Loucy (cell line): ENCODE results near the gene TNS3.

Source experiments
- H2AFZ ChIP-seq: fragments of 200-600 bp; sonication (generic); 2 replicates; pipeline ENCODE4 v1.6.0; 2016; ENCODE audit warnings: antibody characterized with exemption, mild to moderate bottlenecking, low read length, moderate library complexity
- H3F3A ChIP-seq: fragments of 200-600 bp; 2 replicates; pipeline ENCODE4 v1.6.0; 2016; ENCODE audit warnings: antibody characterized with exemption, low read depth, mild to moderate bottlenecking
- H3K27me3 ChIP-seq: fragments of 200-600 bp; sonication (generic); 2 replicates; pipeline ENCODE4 v1.6.1; 2014; ENCODE audit warnings: low read length, mild to moderate bottlenecking; ENCODE audit not compliant: insufficient read depth, poor library complexity, severe bottlenecking
- H3K36me3 ChIP-seq: fragments of 200-600 bp; sonication (generic); 2 replicates; pipeline ENCODE4 v1.6.1; 2016; ENCODE audit warnings: low read length; ENCODE audit not compliant: insufficient read depth
- H3K4me1 ChIP-seq: fragments of 200-600 bp; sonication (generic); 2 replicates; pipeline ENCODE4 v1.5.1; 2014; ENCODE audit warnings: low read length, mild to moderate bottlenecking; ENCODE audit not compliant: insufficient read depth, poor library complexity, severe bottlenecking
- H3K4me2 ChIP-seq: fragments of 200-600 bp; sonication (generic); 2 replicates; pipeline ENCODE4 v1.6.0; 2014; ENCODE audit warnings: antibody characterized with exemption, low read length, low read depth, mild to moderate bottlenecking; ENCODE audit not compliant: poor library complexity, severe bottlenecking
- H3K4me3 ChIP-seq: fragments of 200-600 bp; sonication (generic); 2 replicates; pipeline ENCODE4 v1.5.1; 2014; ENCODE audit warnings: low read length, mild to moderate bottlenecking, mixed read lengths; ENCODE audit not compliant: poor library complexity, severe bottlenecking
- H3K79me2 ChIP-seq: fragments of 200-600 bp; sonication (generic); 2 replicates; pipeline ENCODE4 v1.6.1; 2014; ENCODE audit warnings: low read length; ENCODE audit not compliant: insufficient read depth
- H3K9ac ChIP-seq: fragments of 200-600 bp; sonication (generic); 2 replicates; pipeline ENCODE4 v1.6.0; 2014; ENCODE audit warnings: mild to moderate bottlenecking, low read depth, low read length, moderate library complexity; ENCODE audit not compliant: poor library complexity, severe bottlenecking
- H3K9me2 ChIP-seq: fragments of 200-600 bp; sonication (generic); replicated peaks from 2 replicates; pipeline ENCODE4 v1.6.1; 2016; ENCODE audit warnings: low read depth, low read length, mixed read lengths
- H3K9me3 ChIP-seq: fragments of 200-600 bp; sonication (generic); 2 replicates; pipeline ENCODE4 v1.6.1; 2014; ENCODE audit warnings: mild to moderate bottlenecking, antibody characterized with exemption, low read length, low read depth; ENCODE audit not compliant: insufficient read depth
- H4K20me1 ChIP-seq: fragments of 200-600 bp; sonication (generic); 2 replicates; pipeline ENCODE4 v1.6.0; 2014; ENCODE audit warnings: antibody characterized with exemption, low read length, mild to moderate bottlenecking; ENCODE audit not compliant: insufficient read depth, poor library complexity, severe bottlenecking
- CTCF ChIP-seq: fragments of 200-600 bp; sonication (generic); conservative IDR thresholded peaks from 2 replicates; pipeline ENCODE4 v1.5.1; 2014; ENCODE audit warnings: mild to moderate bottlenecking, antibody characterized with exemption, low read length
- EZH2phosphoT487 ChIP-seq: fragments of 200-600 bp; IDR thresholded peaks from 2 replicates; pipeline ENCODE4 v1.6.1; 2018; ENCODE audit warnings: antibody characterized with exemption, mild to moderate bottlenecking, moderate library complexity, borderline replicate concordance

The TNS3 gene

GRCh38 chr7:47302560-47302959, 279.4 kb downstream of the TNS3 start:
- Histone ChIP-seq H3F3A (no peaks in the 10 kb centered on the region), H3K9me2 (no peaks in the 10 kb centered on the region), H3K9ac (no peak overlapping the region), H3K4me3 (no peak overlapping the region), H3K4me1 (no peaks in the 10 kb centered on the region), H2AFZ (no peak overlapping the region), H3K36me3 (no peaks in the 10 kb centered on the region), H3K4me2 (no peak overlapping the region), H3K79me2 (no peaks in the 10 kb centered on the region), H4K20me1 (no peaks in the 10 kb centered on the region), H3K27me3 (no peaks in the 10 kb centered on the region), H3K9me3 (no peaks in the 10 kb centered on the region; the same call in 1 of the 2 replicates)
- TF ChIP-seq CTCF (no peak), EZH2phosphoT487 (no peak)

- no peak for TF ChIP-seq EZH2phosphoT487
- no peak for TF ChIP-seq CTCF
- Histone ChIP-seq H3F3A (no peaks in the 10 kb centered on the region), H2AFZ (no peak overlapping the region), H3K27me3 (no peaks in the 10 kb centered on the region), H3K79me2 (no peaks in the 10 kb centered on the region), H3K4me3 (no peak overlapping the region), H3K4me1 (no peaks in the 10 kb centered on the region), H3K36me3 (no peaks in the 10 kb centered on the region), H3K4me2 (no peak overlapping the region), H4K20me1 (no peaks in the 10 kb centered on the region), H3K9me3 (no peaks in the 10 kb centered on the region; the same call in 1 of the 2 replicates), H3K9me2 (no peaks in the 10 kb centered on the region), H3K9ac (no peak overlapping the region)
Observed at GRCh38 chr7:47301657-47302295, 280.1 kb downstream of the TNS3 start.

- no peaks in the 10 kb centered on the region for H3K9me2 ChIP-seq
- no peak overlapping the region for H3K9ac ChIP-seq
- H3K9me3 ChIP-seq: no peaks in the 10 kb centered on the region; the same call in 1 of the 2 replicates
- no peak overlapping the region for H3K4me3 ChIP-seq
- no peaks in the 10 kb centered on the region for H3K27me3 ChIP-seq
- H3K4me2 ChIP-seq: no peak overlapping the region
- no peaks in the 10 kb centered on the region for H3K79me2 ChIP-seq
- no peaks in the 10 kb centered on the region for H3K4me1 ChIP-seq
- H4K20me1 ChIP-seq: no peaks in the 10 kb centered on the region
- TF ChIP-seq EZH2phosphoT487: no peak
- no peak for TF ChIP-seq CTCF
- H3K36me3 ChIP-seq: no peaks in the 10 kb centered on the region
- H2AFZ ChIP-seq: no peak overlapping the region
- no peaks in the 10 kb centered on the region for H3F3A ChIP-seq
Observed at GRCh38 chr7:47301105-47301477, 280.8 kb downstream of the TNS3 start.
